Epithelial cell of proximal tubule (primary cell): ENCODE measurements around the gene ARSA. TPM values are rescaled to one million over a fixed set of nuclear protein-coding genes. Genes with fewer than 3 reads are reported as not detected.

ENCODE experiments used
- DNase-seq: peaks from one replicate; pipeline ENCODE4 v3.0.0-alpha.2; 2011; ENCODE audit warnings: low read depth
- H3K4me3 ChIP-seq: 2 replicates; pipeline ENCODE4 v1.5.1; 2011; ENCODE audit warnings: low read depth, mild to moderate bottlenecking, low read length
- total RNA-seq: library from RNA; depleted of rRNA; stranded (reverse); fragments of >200 nt; gene quantifications from 2 replicates; pipeline ENCODE4 v1.2.3, GENCODE V29; 2015
- TF ChIP-seq, protein P1 (sequence below): conservative IDR thresholded peaks from 2 replicates; pipeline ENCODE4 v1.5.1; 2012; ENCODE audit warnings: low read depth, mild to moderate bottlenecking, low read length

The ARSA gene
- total RNA-seq, 1 donor from 2014 or later = 58.5 TPM

DNA sequence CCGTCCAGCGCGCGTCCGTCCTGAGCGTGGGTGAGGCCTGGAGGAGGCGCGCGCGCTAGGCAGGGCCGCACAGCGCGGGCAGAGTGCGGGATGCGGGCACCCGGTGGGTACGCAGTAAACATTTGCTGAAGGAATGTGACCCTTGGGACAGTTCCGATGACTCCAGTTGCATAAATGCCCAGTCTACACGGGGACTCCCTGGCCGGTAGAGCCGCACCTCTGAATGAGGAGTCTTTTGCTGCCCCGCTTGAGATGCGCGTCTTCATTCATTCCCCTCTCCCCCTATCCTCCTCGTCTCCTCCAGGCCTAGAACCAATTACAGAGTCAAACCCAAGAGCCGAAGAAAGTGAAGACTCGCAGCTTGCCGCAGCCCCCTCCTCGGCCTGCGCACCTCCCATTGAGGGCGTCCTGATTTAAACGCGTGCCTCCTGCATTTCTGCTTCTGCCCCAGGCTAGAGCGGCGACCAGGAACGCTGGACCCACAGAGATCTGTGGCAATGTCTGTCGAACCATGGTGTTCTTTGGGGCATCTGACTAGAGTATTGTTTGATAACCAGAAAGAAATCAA lies 44.6 kb downstream of the ARSA start:
- H3K4me3 ChIP-seq = peak overlapping the region; percentile 86
- TF ChIP-seq, protein P1, sequence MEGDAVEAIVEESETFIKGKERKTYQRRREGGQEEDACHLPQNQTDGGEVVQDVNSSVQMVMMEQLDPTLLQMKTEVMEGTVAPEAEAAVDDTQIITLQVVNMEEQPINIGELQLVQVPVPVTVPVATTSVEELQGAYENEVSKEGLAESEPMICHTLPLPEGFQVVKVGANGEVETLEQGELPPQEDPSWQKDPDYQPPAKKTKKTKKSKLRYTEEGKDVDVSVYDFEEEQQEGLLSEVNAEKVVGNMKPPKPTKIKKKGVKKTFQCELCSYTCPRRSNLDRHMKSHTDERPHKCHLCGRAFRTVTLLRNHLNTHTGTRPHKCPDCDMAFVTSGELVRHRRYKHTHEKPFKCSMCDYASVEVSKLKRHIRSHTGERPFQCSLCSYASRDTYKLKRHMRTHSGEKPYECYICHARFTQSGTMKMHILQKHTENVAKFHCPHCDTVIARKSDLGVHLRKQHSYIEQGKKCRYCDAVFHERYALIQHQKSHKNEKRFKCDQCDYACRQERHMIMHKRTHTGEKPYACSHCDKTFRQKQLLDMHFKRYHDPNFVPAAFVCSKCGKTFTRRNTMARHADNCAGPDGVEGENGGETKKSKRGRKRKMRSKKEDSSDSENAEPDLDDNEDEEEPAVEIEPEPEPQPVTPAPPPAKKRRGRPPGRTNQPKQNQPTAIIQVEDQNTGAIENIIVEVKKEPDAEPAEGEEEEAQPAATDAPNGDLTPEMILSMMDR = peak; percentile 30
- DNase-seq = no peak

DNA sequence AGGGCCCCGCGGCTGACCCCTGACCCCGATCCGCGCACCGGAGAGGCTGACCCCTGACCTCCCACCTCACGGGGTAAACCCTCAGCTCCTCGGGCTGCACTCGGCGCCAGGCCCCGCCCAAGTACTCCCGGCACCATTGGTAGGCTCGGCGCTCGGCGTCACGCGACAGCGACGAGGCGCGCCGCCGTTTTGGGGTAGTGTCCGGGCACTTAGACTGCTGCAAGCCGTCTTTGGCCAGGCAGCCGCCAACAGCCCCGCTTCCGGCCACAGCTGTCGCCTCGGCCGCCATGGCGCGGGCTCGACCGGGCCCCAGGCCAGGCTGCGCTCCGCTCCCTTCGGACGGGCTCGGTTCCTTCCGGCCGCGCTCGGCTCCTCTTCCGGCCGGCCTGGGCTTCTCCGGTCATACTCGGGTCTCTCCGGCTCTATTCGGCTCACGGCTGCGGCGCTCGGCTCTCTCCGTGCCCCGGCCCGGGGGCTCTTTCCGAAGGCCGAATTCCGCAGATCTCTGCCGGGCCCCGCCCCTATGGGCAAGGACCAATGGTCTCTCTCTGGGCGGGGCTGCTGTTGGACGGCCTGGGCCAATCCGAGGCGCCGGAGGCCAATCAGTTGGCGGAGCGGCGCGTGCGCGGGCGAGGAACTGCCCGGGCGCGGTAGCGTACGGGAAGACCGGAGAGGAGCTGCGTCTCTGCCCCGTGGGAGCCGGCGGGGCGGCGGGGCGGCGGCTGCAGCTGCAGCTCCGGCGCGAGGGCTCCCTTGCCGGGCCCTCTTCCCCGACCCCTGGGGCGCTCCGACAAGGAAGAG lies 45.3 kb downstream of the ARSA start, which contains the start of gene CHKB:
CHKB (minus strand) TSS at position 357 of the 801 bp plus-strand sequence; CDS start at position 289, 68 bp downstream.
- TF ChIP-seq, protein P1 = no peak
- peak within 1 kb of the TSS; percentile 86 for H3K4me3 ChIP-seq
- DNase-seq = peak; percentile 68

DNA sequence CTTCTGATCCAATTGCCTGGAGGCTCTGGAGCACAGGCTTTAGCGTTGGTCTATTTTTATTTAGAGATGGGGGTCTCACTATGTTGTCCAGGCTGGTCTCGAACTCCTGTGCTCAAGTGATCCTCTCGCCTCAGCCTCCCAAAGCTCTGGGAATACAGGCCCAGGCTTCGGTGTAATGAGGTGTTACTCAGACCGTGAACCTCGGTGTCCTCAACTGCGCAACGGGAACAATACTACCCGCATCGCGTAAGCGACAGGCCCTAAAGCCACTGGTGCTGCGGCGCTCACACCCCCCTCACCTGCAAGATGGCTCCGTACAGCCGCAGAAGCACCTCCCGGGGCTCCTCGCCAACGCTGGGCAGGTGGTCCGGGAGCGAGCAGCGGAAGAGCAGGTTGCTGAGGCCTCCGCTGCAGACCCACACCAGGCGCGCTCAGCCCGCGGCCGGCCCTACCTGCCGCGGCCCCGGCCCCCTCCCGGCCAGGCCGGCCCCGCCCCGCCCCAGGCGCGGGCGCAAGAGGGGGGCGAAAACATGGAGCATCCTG lies 45.9 kb downstream of the ARSA start:
- DNase-seq = no peak
- TF ChIP-seq, protein P1 = no peak
- peak overlapping the region; percentile 86 for H3K4me3 ChIP-seq

DNA sequence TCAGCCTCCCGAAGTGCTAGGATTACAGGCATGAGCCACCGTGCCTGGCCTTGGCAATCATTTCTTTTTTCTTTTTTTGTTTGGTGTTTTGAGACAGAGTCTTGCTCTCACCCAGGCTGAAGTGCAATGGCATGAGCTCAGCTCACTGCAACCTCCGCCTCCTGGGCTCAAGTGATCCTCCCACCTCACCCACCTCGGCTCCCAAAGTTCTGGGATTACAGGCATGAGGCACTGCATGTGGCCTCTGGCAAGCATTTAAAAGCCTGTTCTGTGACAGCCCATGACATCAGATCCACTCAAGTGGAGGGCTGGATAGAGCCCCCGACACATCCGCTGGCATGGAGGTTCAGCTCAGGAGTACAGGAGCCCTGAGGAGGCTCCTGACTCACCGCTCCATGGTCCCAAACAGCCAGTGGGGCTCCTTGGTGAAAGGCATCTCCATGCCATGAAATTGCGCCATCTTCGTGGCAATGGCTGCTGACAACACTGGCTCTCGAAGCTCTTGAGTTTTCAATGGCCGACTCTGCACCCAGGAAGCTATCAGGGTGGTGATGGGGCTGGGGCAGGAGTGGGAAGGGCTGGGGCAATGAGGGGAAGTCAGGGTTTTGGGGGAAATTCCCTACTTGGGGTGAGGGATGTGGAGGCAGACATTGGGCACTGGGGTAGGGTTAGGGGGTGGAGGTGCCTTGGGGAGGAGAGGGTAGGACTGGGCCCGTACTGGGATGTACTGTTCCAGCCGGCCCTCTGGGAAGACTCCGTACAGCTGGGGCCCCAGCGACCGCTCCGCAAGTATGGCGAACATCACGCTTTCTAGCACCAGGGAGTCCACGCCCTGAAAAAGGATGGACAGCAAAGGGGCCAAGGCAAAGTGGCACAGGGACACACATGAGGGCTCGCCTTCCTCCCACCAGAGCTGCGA lies 46.7 kb downstream of the ARSA start:
- peak overlapping the region; percentile 86 for H3K4me3 ChIP-seq
- TF ChIP-seq, protein P1 = no peak
- DNase-seq = no peak

DNA sequence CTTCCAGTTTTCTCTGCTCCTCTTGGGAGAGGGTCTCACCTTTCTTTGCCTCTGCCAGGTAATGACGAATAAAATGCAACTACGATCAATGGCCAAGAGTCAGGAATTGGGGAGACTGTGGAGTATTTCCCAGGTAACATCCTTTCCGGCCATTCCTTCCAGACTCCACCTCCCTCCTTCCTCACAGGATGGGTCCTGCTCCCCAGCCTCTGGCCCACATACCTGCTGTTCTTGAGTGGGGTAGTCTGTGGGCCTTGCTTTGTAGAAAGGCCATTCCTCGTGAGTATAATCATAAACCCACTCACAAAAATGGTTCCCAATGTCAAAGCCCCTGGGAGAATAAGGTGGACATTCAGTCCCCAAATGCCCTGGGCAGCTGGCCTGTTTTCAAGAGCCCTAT lies 48.2 kb downstream of the ARSA start:
- no peak for DNase-seq
- TF ChIP-seq, protein P1 = no peak
- no peak overlapping the region for H3K4me3 ChIP-seq

DNA sequence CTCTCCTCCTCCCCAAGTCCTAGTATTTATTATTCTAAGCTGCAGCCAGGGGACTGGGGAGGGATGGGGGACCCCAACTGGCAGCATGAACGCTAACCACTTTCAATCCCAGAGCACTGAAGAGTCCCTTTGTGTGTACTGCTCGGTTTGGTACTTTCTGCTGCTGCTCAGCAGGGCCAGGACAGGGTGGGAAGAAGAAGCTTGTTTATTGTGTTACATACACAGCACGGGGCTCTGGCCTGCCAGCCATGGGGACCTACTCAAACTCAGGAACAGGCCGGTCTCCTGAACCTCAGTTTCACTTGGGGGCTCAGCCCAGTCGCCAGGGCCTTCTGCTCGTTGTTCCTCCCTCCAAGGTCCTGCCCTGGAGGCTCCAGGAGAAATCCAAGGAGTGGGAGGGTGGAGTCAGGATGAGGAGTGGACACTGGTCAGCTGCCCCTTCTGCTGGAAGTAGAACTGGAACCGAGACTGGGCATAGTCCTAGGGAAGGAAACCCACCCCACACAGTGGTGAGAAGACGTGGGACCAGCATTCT lies 49.1 kb downstream of the ARSA start:
- no peak for DNase-seq
- no peak overlapping the region for H3K4me3 ChIP-seq
- TF ChIP-seq, protein P1 = no peak
